GM21825 (cell line): Measurements from ENCODE around the gene TNNT3.

Experiments
- ATAC-seq: cut with Tn5 transposase; IDR thresholded peaks from one replicate; pipeline ENCODE4 v1.9.1; 2021; ENCODE audit warnings: mild to moderate bottlenecking, moderate library complexity; ENCODE audit not compliant: unreplicated experiment

TNNT3 gene

DNA sequence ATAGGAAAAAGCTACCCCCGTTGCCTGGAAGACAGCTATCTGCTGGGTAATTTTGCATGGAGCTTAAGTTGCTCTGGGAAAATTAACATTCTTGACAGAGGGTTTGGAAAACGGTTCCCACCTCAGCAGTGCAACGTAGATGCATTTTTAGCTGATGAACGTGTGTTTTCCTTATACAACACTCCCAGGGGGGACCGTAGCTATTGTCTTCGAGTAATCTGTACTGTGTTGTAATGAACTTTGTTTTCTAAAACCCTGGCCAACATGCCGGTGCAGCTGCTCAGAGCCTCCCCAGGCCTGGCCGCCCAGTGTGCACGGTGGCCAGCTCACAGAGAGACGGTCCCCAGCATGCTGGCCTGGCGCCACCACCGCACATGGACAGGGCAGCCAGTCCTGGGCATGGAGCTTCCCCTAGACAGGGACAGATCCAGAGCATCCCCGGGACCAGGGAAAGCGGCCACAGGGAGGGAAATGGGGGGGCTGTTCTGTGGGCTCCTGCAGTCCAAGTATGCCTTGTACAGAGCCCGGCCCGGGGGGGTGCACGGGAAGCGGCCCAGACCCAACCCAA is 2.2 kb downstream of the TNNT3 start:
- ATAC-seq: no peak

DNA sequence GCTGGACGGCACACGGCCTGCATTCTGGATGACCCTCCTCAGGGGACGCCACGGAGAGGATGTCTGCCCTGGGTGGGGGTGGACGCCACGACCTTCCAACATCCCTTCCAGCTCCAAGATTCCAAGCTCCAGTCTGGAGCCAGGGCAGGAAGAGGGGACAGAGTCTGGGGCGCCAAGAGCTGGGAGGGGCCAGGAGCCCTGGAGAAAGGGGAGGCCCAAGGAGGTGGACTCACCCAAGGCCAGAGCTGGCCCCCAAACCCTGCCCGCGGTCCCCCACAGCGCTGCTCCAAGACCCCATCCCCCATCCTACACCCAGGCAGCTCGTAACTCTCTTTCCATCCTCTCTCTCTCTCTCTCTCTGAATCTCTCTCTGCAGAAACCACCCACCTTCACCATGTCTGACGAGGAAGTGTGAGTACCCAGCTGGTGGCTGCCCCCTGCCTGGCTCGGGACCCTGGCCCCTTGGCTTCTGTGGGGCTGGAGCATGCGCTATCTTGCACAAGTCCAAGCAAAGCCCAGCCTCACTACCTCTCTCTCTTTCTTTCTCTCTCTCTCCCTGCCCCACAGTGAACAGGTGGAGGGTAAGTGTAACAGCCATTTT is 3.1 kb downstream of the TNNT3 start:
- no peak for ATAC-seq

DNA sequence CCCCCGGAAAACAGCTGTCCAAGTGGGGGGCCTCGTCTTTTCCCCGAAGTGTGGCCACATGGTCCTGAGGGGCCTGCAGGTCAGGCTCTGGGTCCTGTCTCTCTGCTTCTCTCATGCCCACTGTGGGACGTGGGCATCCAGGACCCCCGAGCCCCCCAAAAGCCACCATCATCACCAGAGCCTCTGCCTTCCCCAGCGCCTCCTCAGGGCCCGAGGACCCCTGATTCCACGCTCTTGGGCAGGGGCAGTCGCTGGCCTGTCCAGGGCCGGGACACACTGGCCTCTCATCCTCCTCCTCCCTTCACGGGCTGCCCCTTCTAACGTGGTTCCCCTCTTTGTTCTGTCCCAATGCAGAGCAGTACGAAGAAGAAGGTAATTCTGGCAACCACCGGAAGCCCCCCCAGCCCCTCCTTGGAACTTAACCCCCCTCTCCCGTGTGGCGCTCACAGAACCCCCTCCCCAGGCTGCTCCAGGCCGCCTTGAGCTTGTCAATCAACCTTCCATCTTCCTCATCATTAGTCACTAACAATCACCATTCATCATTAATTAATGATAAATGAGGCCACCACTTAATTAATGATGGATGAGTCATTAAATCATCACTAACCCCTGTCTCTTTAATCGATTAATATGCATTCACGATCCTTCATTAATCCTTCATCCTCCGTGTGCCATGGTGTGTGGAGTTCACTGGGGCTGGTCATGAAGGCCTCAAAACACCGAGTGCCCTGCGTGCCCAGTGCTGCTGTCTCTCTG is 3.9 kb downstream of the TNNT3 start:
- ATAC-seq: no peak

DNA sequence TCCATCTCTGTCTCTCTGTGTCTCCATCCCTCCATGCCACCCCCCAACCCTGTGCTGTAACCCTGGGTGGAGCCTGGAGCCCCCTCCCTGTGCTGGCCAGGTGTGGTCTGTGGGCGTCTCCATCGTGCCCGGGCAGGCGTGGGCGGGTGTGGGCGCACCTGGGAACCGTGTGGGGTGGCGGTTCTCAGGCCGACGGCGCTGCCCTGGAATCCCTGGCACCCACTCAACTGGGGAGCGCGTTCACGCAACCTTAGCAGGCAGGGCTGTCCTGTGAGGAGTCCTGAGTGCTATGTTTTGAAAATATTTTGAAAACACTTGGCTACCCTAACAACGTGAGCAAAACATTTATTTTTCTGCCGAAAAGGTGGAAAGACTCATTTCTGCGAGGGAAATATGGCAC is 4.7 kb downstream of the TNNT3 start:
- no peak for ATAC-seq

DNA sequence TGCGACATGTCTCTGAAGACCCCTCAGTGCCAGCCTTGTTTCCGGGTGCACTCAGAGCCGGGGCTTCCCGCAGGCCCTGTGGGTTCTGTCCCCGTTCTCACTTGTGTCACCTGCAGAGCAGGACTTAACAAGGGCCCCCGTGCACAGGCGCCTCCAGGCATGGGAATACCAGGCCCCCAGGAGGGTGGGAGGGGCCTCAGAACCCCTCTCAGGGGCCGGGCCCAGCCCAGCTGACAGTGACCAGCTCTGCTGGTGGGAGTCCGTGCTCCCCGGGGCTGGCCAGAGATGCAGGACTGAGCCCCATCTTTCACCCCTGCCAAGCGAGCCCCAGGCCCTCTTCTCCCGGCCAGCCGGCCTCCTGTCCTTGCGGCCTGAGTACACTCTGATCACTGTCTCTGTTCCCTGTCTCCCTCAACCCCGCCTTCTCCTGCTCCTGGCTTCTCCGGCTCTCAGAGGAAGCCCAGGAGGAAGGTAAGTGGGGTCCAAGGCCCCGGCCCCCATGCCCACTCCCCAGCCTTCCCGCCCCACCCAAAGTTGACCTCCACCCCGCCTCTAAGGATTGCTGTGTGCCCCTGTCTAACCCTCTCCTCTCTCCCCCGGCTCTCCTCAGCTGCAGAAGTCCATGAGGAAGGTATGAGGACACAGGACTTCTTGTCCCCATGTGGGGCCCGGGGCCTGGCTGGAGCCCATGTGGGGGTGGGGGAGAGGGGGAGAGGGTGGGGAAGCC is 5.3 kb downstream of the TNNT3 start:
- no peak for ATAC-seq

DNA sequence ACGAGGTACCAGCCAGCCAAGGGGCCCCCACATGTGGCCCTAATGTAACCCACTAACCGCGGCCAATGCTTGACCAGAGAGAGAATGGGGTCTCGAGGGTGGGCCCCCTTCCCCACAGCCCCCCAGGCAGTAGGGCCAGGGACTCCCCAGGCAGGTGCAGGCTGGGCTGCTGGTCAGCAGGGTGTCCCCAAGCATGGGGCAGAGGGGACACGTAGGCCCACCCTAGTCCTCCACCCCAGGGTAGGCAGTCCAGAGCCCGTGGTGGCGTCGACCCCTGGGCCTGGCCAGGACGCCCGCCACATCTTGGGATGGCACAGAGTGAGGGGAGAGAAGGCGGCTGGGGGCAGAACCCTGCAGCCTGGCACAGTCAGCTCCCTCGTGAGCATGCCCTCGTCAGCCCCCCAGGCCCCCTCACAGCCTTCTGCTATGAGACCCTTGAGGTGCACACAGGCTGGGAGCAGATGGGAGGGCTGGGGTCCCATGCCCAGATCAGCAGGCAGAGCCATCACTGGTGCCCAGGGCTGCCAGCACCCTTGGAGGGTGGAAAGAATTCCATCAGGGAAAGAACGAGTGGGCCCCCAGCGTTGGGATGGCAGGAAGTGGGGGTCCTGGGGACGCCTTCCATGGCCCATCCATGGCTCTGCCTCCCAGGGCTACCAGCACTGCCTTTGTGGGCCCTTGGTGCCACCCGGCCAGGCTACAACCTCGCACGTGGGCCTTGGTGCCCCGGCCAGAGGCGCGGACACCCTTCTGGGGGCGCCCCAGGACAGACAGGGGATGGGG is 6.1 kb downstream of the TNNT3 start:
- no peak for ATAC-seq

DNA sequence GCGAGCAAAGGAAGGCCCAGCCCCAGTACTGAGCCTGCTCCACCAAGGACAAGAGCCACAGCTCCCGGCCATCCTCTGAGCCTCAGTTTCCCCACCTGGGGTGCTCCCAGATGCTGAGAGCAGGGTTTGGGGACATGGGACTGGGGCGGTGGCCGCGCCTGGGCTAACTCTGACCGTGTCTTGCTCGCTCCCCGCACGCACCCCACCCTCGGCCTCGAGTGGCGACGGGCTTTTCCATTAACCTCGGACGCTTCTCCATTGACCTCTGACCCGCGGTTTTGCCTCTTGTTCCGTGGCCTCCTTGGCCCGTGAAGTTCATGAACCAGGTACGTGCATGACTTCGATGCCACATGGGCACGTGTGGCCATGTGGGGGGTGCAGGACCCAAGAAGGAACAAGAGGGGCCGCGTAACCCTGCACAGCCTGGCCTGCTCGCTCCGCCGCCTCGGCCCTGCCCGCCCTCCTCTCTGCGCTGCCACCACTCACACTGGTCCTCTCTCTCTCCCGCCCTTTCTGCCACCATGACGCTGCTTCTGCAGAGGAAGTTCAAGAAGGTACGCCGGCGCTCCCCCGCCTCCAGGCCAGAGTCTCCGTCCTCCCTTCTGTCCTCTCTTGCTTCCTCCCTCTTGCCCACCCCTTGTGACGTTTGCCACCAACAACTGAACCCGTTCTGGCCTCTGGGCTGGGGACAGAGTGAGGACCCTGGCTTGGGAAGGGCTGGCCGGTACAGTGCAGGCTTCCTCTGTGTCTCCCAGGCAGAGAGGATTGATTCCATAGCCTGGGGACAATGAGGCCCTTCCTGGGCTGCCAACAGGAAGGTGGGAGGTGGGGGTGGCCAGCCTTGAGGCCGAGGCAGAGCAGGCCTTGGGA is 6.9 kb downstream of the TNNT3 start:
- ATAC-seq: no peak

DNA sequence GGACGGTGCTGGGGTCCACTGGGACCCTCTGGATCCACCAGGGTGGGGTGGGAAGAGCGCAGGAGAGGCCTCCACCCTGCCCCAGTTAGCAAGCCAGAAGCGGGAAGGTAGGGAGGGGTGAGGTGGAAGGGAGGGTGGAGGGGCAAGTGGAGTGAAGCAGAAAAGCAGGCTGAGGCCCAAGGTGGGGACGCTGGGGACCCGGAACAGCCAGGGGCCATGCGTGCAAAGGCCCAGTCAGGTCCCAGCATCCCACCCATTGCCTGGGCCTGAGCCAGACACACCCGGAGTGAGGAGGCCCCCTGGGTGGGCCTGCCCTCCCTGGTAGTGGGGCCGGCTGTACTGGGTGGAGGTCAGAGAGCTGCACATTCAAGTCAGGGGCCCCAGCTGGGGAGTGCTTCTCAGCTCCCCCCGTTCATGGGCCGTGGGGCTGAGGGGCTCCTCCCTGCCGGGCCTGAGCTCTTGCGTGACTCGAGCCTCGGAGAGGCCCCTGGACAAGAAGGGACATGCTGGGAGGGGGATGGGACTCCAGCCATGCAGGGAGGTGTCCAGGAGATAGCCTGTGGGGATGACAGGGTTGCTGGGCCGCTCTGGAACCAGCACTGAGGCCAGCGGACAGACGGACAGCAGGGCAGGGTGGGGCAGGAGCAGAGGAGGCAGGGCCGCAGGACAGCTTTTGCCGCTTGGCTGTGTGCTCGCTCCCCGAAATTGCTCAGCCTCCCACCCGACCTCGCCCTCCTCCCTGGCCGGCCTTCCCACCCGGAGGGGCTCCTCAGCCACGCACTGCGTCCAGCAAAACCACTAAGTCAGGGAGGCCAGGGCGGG is 7.7 kb downstream of the TNNT3 start:
- ATAC-seq: no peak

DNA sequence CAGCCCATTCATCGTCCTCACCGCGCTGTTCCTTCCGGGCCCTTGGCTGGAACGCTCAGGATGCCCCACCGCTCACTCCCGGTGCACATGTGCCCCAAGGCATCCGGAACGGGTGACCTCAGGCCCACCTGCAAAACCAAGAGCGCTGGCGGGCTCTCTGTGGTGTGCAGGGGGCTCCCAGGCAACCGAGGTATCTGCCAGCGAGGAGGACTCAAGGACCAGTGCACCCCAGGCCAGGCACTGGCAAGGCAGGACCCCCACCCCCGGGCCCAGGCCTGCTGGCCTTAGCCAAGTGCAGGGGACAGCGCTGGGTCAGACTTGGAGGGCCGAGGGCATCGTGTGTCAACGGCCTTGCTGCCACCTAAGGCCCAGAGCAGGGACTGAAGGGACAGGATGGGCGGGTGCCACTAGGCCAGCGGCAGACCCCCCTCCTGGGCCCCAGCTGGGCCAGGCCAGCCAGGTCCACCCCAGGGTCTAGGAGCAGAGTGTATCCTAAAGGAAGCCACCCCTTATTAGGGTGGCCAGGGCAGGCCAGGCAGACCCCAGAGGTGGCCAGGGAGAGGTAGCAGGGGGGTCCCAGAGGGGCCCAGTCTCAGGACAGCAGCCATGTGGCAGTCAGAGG is 8.5 kb downstream of the TNNT3 start:
- ATAC-seq: no peak

DNA sequence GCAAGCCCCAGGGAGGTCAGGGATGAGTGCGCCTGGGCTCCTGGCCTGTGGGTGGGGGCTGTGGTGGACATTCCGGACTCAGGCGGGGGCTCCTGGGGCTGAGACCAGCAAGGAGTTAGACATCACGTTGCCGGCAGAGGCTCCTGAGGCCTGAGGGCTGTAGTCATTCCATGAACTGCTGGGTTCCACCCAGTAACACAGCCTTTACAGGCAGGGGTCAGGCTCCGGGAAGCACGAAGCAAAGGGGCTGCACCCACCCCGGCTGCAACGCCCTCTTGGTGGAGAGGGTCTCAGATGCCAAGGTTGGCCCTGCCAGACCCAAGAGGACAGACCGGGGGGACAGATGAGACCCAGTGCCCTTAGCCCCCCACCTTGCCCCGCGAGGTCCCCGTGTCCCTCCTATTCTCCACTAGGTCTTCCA is 9.0 kb downstream of the TNNT3 start:
- ATAC-seq: no peak

DNA sequence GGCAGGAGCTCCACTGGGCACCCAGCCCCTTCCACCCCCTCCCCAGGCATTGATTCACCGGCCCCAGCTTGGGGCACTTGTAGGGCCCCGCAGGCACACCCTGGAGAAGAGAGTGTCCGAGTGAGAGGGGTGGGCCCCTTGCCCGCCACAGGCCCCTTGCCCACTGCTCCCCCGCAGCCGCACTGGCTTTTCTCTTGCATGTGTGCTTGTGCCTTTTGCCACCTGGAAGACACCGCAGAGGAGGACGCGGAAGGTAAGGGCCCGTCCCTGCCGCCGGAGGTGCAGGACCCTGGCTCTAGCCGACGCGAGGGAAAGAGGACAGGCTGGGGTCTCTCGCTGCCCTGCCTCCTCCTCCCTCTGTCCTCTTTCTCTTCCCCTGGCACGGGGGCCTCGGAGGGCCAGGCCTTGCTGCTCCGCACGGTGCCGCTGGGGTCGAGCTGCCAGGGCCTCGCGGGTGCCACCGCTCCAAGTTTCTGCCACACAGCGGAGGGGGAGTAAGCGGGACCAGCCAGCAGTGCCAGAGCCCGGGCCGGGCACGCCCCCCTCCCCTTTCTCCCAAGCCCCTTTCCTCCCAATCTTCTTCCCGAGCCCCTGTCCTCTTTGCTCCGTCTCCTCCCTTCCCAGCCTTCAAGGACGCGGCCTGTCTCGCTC is 9.5 kb downstream of the TNNT3 start:
- no peak for ATAC-seq

DNA sequence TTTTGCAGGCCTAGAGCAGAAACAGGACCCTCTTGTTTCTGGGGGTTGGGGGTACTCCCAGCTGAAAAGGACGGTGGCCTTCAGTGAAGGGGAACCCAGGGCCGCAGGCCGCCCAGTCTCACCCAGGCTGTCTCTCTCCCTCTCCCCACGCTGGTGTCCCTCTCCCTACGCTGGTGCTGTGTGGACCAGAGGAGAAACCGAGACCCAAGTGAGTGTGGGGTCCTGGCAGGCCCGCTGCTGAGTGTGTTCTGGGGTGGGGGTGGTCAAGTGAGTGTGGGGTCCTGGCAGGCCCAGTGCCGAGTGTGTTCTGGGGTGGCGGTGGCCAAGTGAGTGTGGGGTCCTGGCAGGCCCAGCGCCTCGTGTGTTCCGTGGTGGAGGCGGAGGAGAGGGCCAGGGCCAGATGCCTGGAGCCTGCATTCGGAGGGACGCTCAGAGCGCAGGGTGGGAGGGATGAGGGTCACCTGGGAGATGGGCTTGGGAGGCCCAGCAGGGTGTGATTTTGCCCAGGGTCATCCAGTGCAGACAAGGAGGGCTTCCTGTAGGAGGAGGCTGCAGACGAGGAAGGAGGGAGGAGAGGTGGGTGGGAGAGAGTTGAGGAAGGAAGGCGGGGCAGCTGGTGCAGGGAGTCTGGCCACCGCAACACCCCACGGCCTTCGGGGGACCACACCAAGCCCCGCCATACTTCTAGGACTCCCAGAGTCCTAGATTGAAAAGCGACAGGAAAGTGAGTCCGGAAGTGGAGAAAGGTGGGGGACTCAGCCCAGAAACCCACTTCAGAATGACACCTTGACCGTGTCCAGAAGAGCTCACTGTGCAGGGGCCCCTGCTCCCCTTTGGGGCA is 10.3 kb downstream of the TNNT3 start:
- no peak for ATAC-seq

DNA sequence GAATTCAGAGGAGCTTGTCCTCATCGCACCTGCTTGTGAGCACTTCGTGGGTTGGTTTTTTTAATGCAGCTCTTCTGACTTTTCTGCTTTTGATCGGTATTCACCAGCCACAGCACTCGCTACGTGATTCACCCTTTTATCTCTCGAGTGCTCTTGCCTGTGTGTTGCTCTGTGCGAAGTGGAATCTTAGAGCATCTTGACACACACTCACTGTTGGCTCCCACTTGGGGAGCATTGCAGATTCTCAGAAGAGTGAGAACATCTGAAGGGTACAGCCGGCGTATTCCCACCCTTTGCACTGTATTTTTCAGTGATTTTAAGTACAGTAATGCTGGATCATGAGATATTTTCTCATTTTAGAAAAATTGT is 10.9 kb downstream of the TNNT3 start:
- ATAC-seq: no peak

DNA sequence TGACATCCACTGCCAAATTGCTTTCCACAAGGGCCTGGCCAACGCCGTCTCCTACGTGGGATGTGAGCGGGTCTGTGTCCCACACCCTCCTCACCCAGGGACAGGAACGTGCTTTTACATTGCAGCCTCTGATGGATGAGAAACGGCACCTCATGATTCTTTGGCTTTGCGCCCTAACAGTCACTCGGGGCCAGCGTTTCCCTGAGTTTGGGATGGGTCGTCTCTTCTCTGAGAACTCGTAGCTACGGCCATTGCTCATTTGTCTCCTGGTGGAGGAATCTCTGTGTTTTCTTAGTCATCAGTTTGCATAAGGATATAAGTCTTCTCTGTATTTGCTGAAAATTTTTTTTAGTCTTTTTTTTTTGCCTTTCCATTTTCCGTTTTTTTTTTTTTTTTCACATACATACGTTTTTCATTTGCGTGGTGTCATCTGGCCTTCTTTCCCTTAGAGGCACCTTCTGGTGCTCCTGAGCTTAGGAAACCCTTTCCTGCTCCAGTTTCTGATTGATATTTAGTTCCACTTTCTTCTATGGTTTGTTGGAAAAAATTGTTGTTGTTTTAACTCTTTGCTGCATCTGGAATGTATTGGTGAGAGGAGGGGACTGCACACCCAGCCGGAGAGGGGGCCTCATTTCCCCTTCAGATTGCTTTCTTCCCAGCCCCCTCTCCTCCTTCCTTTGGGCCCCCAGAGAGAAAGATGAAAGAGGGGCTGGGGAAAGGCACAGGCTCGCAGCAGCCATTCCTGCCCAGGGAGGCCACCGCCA is 12.0 kb downstream of the TNNT3 start:
- no peak for ATAC-seq

DNA sequence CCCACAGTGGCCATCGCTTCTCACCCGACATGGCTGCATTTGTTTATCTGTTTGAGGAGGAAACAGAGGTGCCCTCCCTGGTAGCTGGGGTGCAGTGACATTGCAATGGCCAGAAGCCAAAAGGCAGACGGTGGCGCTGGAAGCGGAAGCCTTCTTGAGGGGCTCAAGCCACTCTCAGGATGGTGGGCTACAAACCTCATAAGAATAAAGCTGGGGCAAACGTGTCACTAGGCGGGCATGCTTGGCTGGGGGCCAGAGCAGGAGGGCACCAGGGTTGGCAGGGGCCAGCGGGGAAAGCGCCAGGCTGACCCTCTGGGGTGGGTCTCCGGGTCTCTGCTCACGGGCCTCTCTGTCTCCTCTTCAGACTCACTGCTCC is 12.6 kb downstream of the TNNT3 start:
- ATAC-seq: no peak

DNA sequence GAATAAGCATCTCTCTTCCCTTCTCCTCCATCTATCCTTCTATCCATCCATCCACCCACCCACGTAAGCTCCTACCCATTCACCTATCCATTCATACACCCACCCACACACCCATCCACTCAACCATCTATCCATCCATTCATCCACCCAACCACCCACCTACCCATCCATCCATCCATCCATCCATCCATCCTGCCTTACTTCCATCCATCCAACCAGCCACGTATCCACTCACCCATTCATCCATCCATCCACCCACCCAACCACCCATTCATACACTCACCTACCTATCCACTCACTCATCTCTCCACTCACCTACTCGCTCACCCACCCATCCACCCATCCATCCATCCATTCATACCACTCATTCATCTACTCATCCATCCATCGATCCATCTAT is 13.2 kb downstream of the TNNT3 start:
- ATAC-seq: no peak
